H1 (cell line): ENCODE data around the gene METTL1. TPM values are rescaled to one million over a fixed set of nuclear protein-coding genes. Genes with fewer than 3 reads are reported as not detected.

Experiments
- CTCF ChIA-PET: fragments of 300-600 bp; sonication (Branson Sonifier 250); formaldehyde crosslinking; loops from one replicate; lab custom pipeline; 2021; ENCODE audit not compliant: partially characterized antibody; lab: Charles Lee
- POLR2A ChIA-PET: fragments of 300-600 bp; sonication (Branson Sonifier 250); formaldehyde crosslinking; loops from one replicate; lab custom pipeline; 2021; ENCODE audit warnings: inconsistent platforms; ENCODE audit not compliant: partially characterized antibody; lab: Charles Lee
- DNase-seq, 2 experiments: peaks; one replicate each; pipeline versions ENCODE4 v3.0.0 to v3.0.0-alpha.2; 2010 to 2022; ENCODE audit warnings: low spot score in 2 of 2, low read depth in 1 of 2, mixed read lengths in 1 of 2
- FAIRE-seq: peaks from 2 replicates; lab custom pipeline; 2011; peaks lifted over from hg19 to GRCh38; lab: Jason Lieb, UNC
- H2AFZ ChIP-seq: 2 replicates; pipeline ENCODE4 v1.8.1; 2012; ENCODE audit warnings: low read length, inconsistent platforms
- H2AK5ac ChIP-seq: 2 replicates; pipeline ENCODE4 v1.6.1; 2013; ENCODE audit warnings: low read depth, low read length
- H2BK120ac ChIP-seq: replicated peaks from 2 replicates; pipeline ENCODE3; 2013; ENCODE audit warnings: low read depth, low read length, inconsistent platforms
- H2BK12ac ChIP-seq: 2 replicates; pipeline ENCODE4 v1.6.1; 2013; ENCODE audit warnings: low read depth, low read length
- H2BK15ac ChIP-seq: 2 replicates; pipeline ENCODE4 v1.6.1; 2013; ENCODE audit warnings: low read length
- H2BK20ac ChIP-seq: 2 replicates; pipeline ENCODE4 v1.6.1; 2013; ENCODE audit warnings: low read length
- H2BK5ac ChIP-seq: 2 replicates; pipeline ENCODE4 v1.6.1; 2013; ENCODE audit warnings: low read depth, low read length
- H3K14ac ChIP-seq: 2 replicates; pipeline ENCODE4 v1.6.1; 2013; ENCODE audit warnings: inconsistent platforms; ENCODE audit not compliant: insufficient read length
- H3K18ac ChIP-seq: 2 replicates; pipeline ENCODE4 v1.6.1; 2013; ENCODE audit warnings: low read length; ENCODE audit errors: extremely low read depth
- H3K23ac ChIP-seq: 2 replicates; pipeline ENCODE4 v1.6.1; 2013; ENCODE audit warnings: inconsistent platforms; ENCODE audit not compliant: insufficient read length
- H3K23me2 ChIP-seq: 2 replicates; pipeline ENCODE4 v1.6.1; 2013; ENCODE audit warnings: low read depth, low read length
- H3K27ac ChIP-seq: 2 replicates; pipeline ENCODE4 v1.6.1; 2011; ENCODE audit warnings: low read depth, low read length, inconsistent platforms
- H3K27me3 ChIP-seq, 4 experiments: replicated peaks in 1 of 4; 1 replicate in 1 of 4; 2 replicates in 3 of 4; pipeline versions ENCODE4 v1.6.1 to v1.8.1; 2011 to 2013; ENCODE audit warnings: low read length in 3 of 4, mild to moderate bottlenecking in 3 of 4, inconsistent platforms in 2 of 4, mixed read lengths in 2 of 4, moderate library complexity in 1 of 4; ENCODE audit not compliant: control insufficient read depth in 3 of 4, insufficient read depth in 3 of 4; ENCODE audit errors: extremely low read depth in 1 of 4
- H3K36me3 ChIP-seq, 4 experiments: 2 replicates each; pipeline versions ENCODE4 v1.6.1 to v1.8.1; 2011 to 2013; ENCODE audit warnings: mild to moderate bottlenecking in 4 of 4, low read length in 3 of 4, moderate library complexity in 2 of 4, control low read depth in 1 of 4, inconsistent platforms in 1 of 4; ENCODE audit not compliant: insufficient read depth in 4 of 4, control insufficient read depth in 2 of 4
- H3K4ac ChIP-seq: replicated peaks from 2 replicates; pipeline ENCODE3; 2013; ENCODE audit warnings: low read length, low read depth, mixed read lengths, inconsistent platforms; ENCODE audit not compliant: insufficient read length
- H3K4me1 ChIP-seq, 4 experiments: replicated peaks in 1 of 4; 1 replicate in 1 of 4; 2 replicates in 3 of 4; pipeline versions ENCODE4 v1.6.1 to v1.8.1; 2011 to 2013; ENCODE audit warnings: low read length in 3 of 4, inconsistent platforms in 2 of 4, mixed read lengths in 1 of 4; ENCODE audit not compliant: insufficient read depth in 4 of 4, control insufficient read depth in 3 of 4
- H3K4me2 ChIP-seq, 2 experiments: 2 replicates each; pipeline versions ENCODE4 v1.6.1 to v1.8.1; 2011 to 2013; ENCODE audit warnings: low read depth in 2 of 2, low read length in 2 of 2, control low read depth in 1 of 2, inconsistent platforms in 1 of 2, mild to moderate bottlenecking in 1 of 2; ENCODE audit not compliant: insufficient read depth in 1 of 2
- H3K4me3 ChIP-seq, 4 experiments: fragments of 200-600, 300-600 bp in 1 of 4; sonication (generic), shearing (Covaris generic), sonication (Bioruptor Twin) in 1 of 4; 2 replicates each; pipeline versions ENCODE4 v1.5.1 to v1.8.1; 2011 to 2016; ENCODE audit warnings: low read length in 4 of 4, low read depth in 3 of 4, control low read depth in 2 of 4, inconsistent platforms in 2 of 4, mild to moderate bottlenecking in 2 of 4, mixed read lengths in 1 of 4, moderate library complexity in 1 of 4; ENCODE audit not compliant: insufficient read depth in 2 of 4; ENCODE audit errors: extremely low read depth in 1 of 4
- H3K56ac ChIP-seq: replicated peaks from 2 replicates; pipeline ENCODE3; 2013; ENCODE audit warnings: low read depth, mild to moderate bottlenecking, mixed read lengths, low read length, inconsistent platforms; ENCODE audit not compliant: insufficient read length
- H3K79me1 ChIP-seq: 2 replicates; pipeline ENCODE4 v1.6.1; 2013; ENCODE audit warnings: low read depth, low read length, control low read depth
- H3K79me2 ChIP-seq, 2 experiments: 2 replicates each; pipeline versions ENCODE4 v1.6.1 to v1.8.1; 2012 to 2013; ENCODE audit warnings: low read length in 2 of 2, mild to moderate bottlenecking in 2 of 2, inconsistent platforms in 1 of 2; ENCODE audit not compliant: insufficient read depth in 2 of 2, control insufficient read depth in 1 of 2
- H3K9ac ChIP-seq, 4 experiments: replicated peaks in 1 of 4; 1 replicate in 1 of 4; 2 replicates in 3 of 4; pipeline versions ENCODE4 v1.6.1 to v1.8.1; 2011 to 2013; ENCODE audit warnings: low read depth in 3 of 4, low read length in 3 of 4, control low read depth in 2 of 4, mild to moderate bottlenecking in 2 of 4, moderate library complexity in 2 of 4, inconsistent platforms in 1 of 4; ENCODE audit errors: extremely low read depth in 1 of 4
- H3K9me3 ChIP-seq, 2 experiments: 2 replicates each; pipeline versions ENCODE4 v1.6.1 to v1.8.1; 2012 to 2013; ENCODE audit warnings: mild to moderate bottlenecking in 2 of 2, moderate library complexity in 2 of 2, control low read depth in 1 of 2, inconsistent platforms in 1 of 2, low read depth in 1 of 2, low read length in 1 of 2, mixed read lengths in 1 of 2; ENCODE audit not compliant: insufficient read depth in 2 of 2
- H4K20me1 ChIP-seq, 2 experiments: replicated peaks in 1 of 2; 2 replicates each; pipeline versions ENCODE3 to v1.8.1; 2011 to 2013; ENCODE audit warnings: inconsistent platforms in 2 of 2, low read length in 2 of 2, mild to moderate bottlenecking in 1 of 2; ENCODE audit not compliant: insufficient read depth in 2 of 2, control insufficient read depth in 1 of 2
- H4K5ac ChIP-seq: 2 replicates; pipeline ENCODE4 v1.6.1; 2013; ENCODE audit warnings: low read length, low read depth, mixed read lengths, inconsistent platforms; ENCODE audit not compliant: insufficient read length
- H4K8ac ChIP-seq: 2 replicates; pipeline ENCODE4 v1.8.0; 2013; ENCODE audit warnings: mild to moderate bottlenecking, moderate library complexity, low read length, inconsistent platforms; ENCODE audit not compliant: insufficient read depth; ENCODE audit errors: extremely low read depth
- H4K91ac ChIP-seq: replicated peaks from 2 replicates; pipeline ENCODE3; 2013; ENCODE audit warnings: low read length, mixed read lengths, inconsistent platforms; ENCODE audit not compliant: insufficient read length
- ATF2 ChIP-seq: IDR thresholded peaks from 2 replicates; pipeline ENCODE4 v1.6.1; 2012; ENCODE audit warnings: low read length, inconsistent platforms
- E2F6 ChIP-seq: IDR thresholded peaks from 2 replicates; pipeline ENCODE4 v1.6.1; 2012; ENCODE audit warnings: inconsistent platforms
- EZH2 ChIP-seq: fragments of 200-600 bp; sonication (generic); IDR thresholded peaks from 2 replicates; pipeline ENCODE4 v1.7.1; 2012; ENCODE audit warnings: low read depth, mild to moderate bottlenecking, moderate library complexity, low read length, inconsistent platforms; ENCODE audit not compliant: severe bottlenecking
- FOSL1 ChIP-seq: IDR thresholded peaks from 2 replicates; pipeline ENCODE4 v1.6.1; 2011; ENCODE audit warnings: mild to moderate bottlenecking, low read depth, low read length, moderate library complexity; ENCODE audit not compliant: insufficient read depth
- KDM1A ChIP-seq: fragments of 200-600, 300-600 bp; sonication (generic); IDR thresholded peaks from 2 replicates; pipeline ENCODE4 v1.7.1; 2016; ENCODE audit warnings: mild to moderate bottlenecking, low read length, borderline replicate concordance
- KDM5A ChIP-seq: fragments of 200-600 bp; IDR thresholded peaks from 2 replicates; pipeline ENCODE4 v1.7.1; 2012; ENCODE audit warnings: mild to moderate bottlenecking, low read length, inconsistent platforms, mixed read lengths
- NRF1 ChIP-seq: IDR thresholded peaks from 2 replicates; pipeline ENCODE4 v1.6.1; 2011; ENCODE audit warnings: mild to moderate bottlenecking, low read depth, low read length, improper control_type of control experiment
- RBBP5 ChIP-seq: IDR thresholded peaks from 2 replicates; pipeline ENCODE4 v1.7.1; 2012; ENCODE audit warnings: low read depth, mild to moderate bottlenecking, inconsistent platforms, low read length, moderate library complexity, borderline replicate concordance
- RNF2 ChIP-seq: fragments of 200-900, 300-1000 bp; sonication (generic); IDR thresholded peaks from 2 replicates; pipeline ENCODE4 v1.7.1; 2016; ENCODE audit warnings: borderline replicate concordance, low read depth, mild to moderate bottlenecking, antibody characterized with exemption, low read length; ENCODE audit not compliant: poor library complexity, severe bottlenecking; ENCODE audit errors: missing control alignments
- SP2 ChIP-seq: IDR thresholded peaks from 2 replicates; pipeline ENCODE4 v1.6.1; 2012; ENCODE audit warnings: mild to moderate bottlenecking, low read length, inconsistent platforms
- YY1 ChIP-seq: IDR thresholded peaks from 2 replicates; pipeline ENCODE4 v1.6.1; 2011; ENCODE audit warnings: low read depth, mild to moderate bottlenecking, low read length
- WGBS, 2 experiments: shearing (Covaris generic) in 1 of 2; methylation state at CpG; one replicate each; pipeline versions ENCODE4 v1.1.6 to v1.1.7; 2013 to 2015; ENCODE audit warnings: low lambda C conversion rate in 2 of 2, mixed read lengths in 2 of 2, inconsistent platforms in 1 of 2, low coverage in 1 of 2, missing lambda C conversion rate in 1 of 2; ENCODE audit not compliant: insufficient replicate concordance in 2 of 2, insufficient coverage in 1 of 2, insufficient read length in 1 of 2; ENCODE audit errors: extremely low coverage in 1 of 2, missing lambda C conversion rate in 1 of 2; 5-methylcytosine and 5-hydroxymethylcytosine counted together
- polyA plus RNA-seq, 7 experiments: library from polyadenylated mRNA; depleted of rRNA in 3 of 7; stranded (reverse) in 5 of 7; unstranded in 2 of 7; fragments of >200 nt in 5 of 7; fragments of 200-250 nt in 2 of 7; gene quantifications; 1 replicate in 5 of 7; 2 replicates in 1 of 7; 4 replicates in 1 of 7; pipeline versions ENCODE4 v1.2.1 to v1.2.3, GENCODE V29; 2011 to 2013; ENCODE audit warnings: missing spikeins in 2 of 7, mixed read lengths in 2 of 7
- total RNA-seq: library from RNA; stranded (reverse); fragmentation: NEBNext Ultra II Directional; extraction: Animal tissue kit (Norgen Biotek cat#: 25700); gene quantifications from 2 replicates; pipeline ENCODE4 v1.2.1, GENCODE V29; 2021

Gene METTL1
- total and polyA plus RNA-seq, 2 of the 8 experiments (the other 6 are each of a cell fraction or from before 2014, with no cell fraction given) = 40.5 to 46.0 TPM

GRCh38 chr12:57807285-57807684 is 35.4 kb upstream of the METTL1 start:
- no peak overlapping the region for H3K9ac ChIP-seq
- 86% methylated on average over 9 of the region's 9 CpGs; no CpG with 5 or more reads in 1 of the 2 experiments for WGBS, 2 experiments
- H3K23ac ChIP-seq = no peak overlapping the region
- peaks cover 0 to 3% (median 0%) of the 10 kb centered on the region in 4 experiments; a peak in 3 of 8 replicates for H3K36me3 ChIP-seq
- H2AK5ac ChIP-seq = no peak overlapping the region
- H3K4me1 ChIP-seq = peaks cover 0 to 2% (median under 1%) of the 10 kb centered on the region in 4 experiments; a peak in 1 of 7 replicates
- H3K4me2 ChIP-seq = no peak overlapping the region
- no peaks in the 10 kb centered on the region for H3K79me1 ChIP-seq
- H3K79me2 ChIP-seq = no peaks in the 10 kb centered on the region
- H2BK5ac ChIP-seq = no peak overlapping the region
- DNase-seq = no peak
- no peak overlapping the region for H3K56ac ChIP-seq
- no peak overlapping the region for H2AFZ ChIP-seq
- H3K18ac ChIP-seq = no peak overlapping the region
- no peak overlapping the region for H4K91ac ChIP-seq
- H4K8ac ChIP-seq = no peak overlapping the region; the same call in 1 of the 2 replicates
- H3K4ac ChIP-seq = no peak overlapping the region
- POLR2A ChIA-PET = interaction anchor here (0.9 to 1.8 kb wide), 9 partner anchors 11 to 101 kb away, joined by 3 to 6 read pairs (median 4); partner anchors contain the start of genes AVIL, EEF1AKMT3 and METTL1
- H3K14ac ChIP-seq = no peak overlapping the region
- H2BK120ac ChIP-seq = no peak overlapping the region
- H2BK15ac ChIP-seq = no peak overlapping the region
- FAIRE-seq = no peak
- no peaks in the 10 kb centered on the region for H3K27me3 ChIP-seq
- H3K27ac ChIP-seq = no peak overlapping the region
- no peak overlapping the region for H2BK20ac ChIP-seq
- H3K4me3 ChIP-seq = no peak overlapping the region
- no peaks in the 10 kb centered on the region for H4K20me1 ChIP-seq
- CTCF ChIA-PET = interaction anchor here (0.7 to 1.7 kb wide), 6 partner anchors 8 to 99 kb away, joined by 3 to 7 read pairs (median 3); no protein-coding TSS in a partner anchor
- H2BK12ac ChIP-seq = no peak overlapping the region
- H4K5ac ChIP-seq = no peak overlapping the region
- no peaks in the 10 kb centered on the region for H3K9me3 ChIP-seq
- H3K23me2 ChIP-seq = no peaks in the 10 kb centered on the region
- TF ChIP-seq ATF2 (no peak), E2F6 (no peak), KDM1A (no peak), EZH2 (no peak), RBBP5 (no peak), RNF2 (no peak), FOSL1 (no peak), KDM5A (no peak), NRF1 (no peak), SP2 (no peak), YY1 (no peak)
